GM21825 (cell line): Measurements from ENCODE around the gene FKBP8.
"Not testable (repeated sequence)": the region's sequence is repeated elsewhere in the genome, so short reads cannot be mapped to it uniquely, and the experiment has no call there.

Experiments used
- ATAC-seq: cut with Tn5 transposase; IDR thresholded peaks from one replicate; pipeline ENCODE4 v1.9.1; 2021; ENCODE audit warnings: mild to moderate bottlenecking, moderate library complexity; ENCODE audit not compliant: unreplicated experiment

FKBP8 gene

GRCh38 chr19:18559685-18560084 lies 16.3 kb upstream of the FKBP8 start:
- no peak for ATAC-seq

DNA sequence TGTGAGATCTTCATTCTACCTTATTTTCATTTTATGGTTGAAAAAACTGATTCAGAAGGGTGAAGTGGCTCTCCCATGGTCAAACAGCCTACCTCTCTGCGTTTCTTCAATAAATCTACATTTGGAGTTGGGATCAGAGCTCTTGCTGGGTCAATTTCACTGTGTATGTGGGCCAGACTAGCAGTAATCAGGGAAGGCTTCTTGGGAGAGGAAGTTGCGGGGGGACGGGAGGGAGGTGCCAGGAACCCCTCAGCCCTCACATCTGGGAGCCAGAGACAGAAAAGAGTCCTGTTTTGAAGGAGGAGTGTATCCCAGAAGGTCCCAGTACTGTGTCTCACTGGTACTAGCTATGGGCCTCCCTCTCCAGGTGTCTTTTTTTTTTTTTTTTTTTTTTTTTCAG lies 15.2 kb upstream of the FKBP8 start:
- no peak for ATAC-seq

DNA sequence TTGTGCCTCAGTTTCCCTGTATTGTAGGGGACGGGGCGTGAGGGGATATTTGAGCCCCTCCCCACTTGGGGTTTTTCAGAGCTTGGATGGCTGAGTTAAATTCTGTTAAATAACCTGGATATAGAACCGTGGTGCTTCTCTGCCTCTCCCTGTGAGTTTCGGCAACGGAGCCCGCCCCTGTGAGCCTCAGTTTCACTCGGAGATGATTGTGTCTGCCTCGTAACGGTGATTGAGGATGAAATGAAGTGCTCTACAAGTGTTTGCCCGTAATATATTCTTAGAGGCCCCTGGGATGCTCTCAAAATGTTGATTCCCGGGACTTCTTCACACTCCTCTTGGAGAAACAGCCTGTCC lies 14.8 kb upstream of the FKBP8 start:
- no peak for ATAC-seq

GRCh38 chr19:18557411-18558201 lies 14.2 kb upstream of the FKBP8 start, which contains the start of gene KXD1:
KXD1 (plus strand) TSS chr19:18557870; CDS start chr19:18562057, 4,187 bp downstream.
- ATAC-seq = peak; percentile 91

- ATAC-seq = no peak
Observed at GRCh38 chr19:18551631-18552030, 8.3 kb upstream of the FKBP8 start.

DNA sequence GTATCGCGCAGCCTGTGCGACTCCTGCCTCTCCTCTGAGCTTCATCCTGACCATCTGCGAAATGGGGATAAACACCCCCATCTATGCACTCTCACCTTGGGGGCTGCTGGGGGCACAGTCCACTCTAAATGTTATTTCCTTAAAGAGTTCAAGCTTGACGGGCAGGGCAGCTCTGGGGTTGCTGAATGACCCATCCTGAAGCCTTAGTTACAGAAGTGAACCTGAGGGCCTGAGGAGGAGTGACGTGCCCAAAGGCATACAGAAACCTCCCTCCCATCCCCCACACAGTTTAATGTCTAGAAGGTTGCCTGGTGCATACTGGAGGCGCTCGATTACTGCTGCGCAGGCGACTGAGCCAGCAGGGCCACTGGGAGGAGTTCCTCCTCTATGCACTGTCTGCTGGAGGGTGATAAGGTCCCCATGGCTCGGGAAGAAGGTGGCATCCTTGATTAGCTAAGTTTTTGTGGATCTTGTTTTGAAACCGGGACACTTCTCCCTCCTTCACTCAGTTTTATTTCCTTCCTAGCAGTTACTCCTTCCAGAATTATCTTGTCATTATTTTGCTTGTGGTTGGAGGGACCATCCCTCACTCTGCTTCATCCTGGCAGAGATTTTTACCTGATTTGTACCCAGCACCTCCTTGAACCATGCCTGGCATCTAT lies 572 bp upstream of the FKBP8 start:
- ATAC-seq = peak; percentile 39

- no peak for ATAC-seq
Observed at GRCh38 chr19:18541992-18542940, 1.1 kb downstream of the FKBP8 start.

- no peak for ATAC-seq
Observed at GRCh38 chr19:18541258-18541991, 1.9 kb downstream of the FKBP8 start.

DNA sequence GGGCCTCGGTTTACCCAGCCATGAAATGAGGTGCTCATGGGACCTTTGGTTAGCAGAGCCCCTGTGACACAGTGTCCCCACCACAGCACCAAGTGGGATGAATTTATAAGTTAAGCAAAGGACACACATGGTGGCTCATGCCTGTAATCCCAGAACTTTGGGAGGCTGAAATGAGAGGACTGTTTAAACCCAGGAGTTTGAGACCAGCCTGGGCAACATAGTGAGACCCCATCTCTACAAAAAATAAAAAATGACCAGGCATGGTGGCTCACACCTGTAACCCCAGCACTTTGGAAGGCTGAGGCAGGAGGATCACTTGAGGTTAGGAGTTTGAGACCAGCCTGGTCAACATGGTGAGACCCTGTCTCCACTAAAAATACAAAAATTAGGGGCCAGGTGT lies 3.2 kb downstream of the FKBP8 start:
- not testable (repeated sequence) for ATAC-seq

- ATAC-seq = no peak
Observed at GRCh38 chr19:18539372-18539771, 4.0 kb downstream of the FKBP8 start.

- no peak for ATAC-seq
Observed at GRCh38 chr19:18538115-18538514, 5.3 kb downstream of the FKBP8 start.

GRCh38 chr19:18537431-18537830 lies 5.9 kb downstream of the FKBP8 start:
- no peak for ATAC-seq

GRCh38 chr19:18536475-18536874 lies 6.9 kb downstream of the FKBP8 start:
- no peak for ATAC-seq

GRCh38 chr19:18533058-18533457 lies 10.3 kb downstream of the FKBP8 start:
- ATAC-seq = no peak

GRCh38 chr19:18532168-18532890 lies 11.0 kb downstream of the FKBP8 start:
- ATAC-seq = no peak

- ATAC-seq = no peak
Observed at GRCh38 chr19:18531485-18531884, 11.9 kb downstream of the FKBP8 start.

GRCh38 chr19:18529782-18530181 lies 13.6 kb downstream of the FKBP8 start:
- no peak for ATAC-seq

DNA sequence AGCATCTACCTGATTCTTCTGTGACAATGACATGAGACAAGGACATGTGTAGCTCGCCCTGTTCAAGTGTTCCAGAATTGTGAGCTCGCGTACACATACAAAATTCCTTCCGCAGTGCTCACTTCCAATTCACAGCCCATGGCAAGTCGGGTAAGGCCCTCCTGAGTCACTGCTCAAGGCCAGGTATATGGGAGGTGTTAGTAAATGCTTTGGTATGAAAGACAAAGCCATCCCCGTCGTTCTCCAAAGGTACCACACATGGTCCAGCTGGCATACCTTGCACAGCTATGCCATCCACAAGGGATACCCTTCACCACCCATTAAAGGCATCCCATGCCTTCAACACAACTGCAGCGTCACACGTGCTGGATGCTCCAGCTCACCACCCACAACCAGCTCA lies 17.1 kb downstream of the FKBP8 start:
- ATAC-seq = no peak

- no peak for ATAC-seq
Observed at GRCh38 chr19:18523841-18524240, 19.5 kb downstream of the FKBP8 start.

- not testable (repeated sequence) for ATAC-seq
Observed at GRCh38 chr19:18522862-18523440, 20.4 kb downstream of the FKBP8 start.
